ENCODE results near the gene FAM3D.

The FAM3D gene

GRCh38 chr3:58591517-58592510, 74.8 kb downstream of the FAM3D start:
- no peak for DNase-seq (ENCODE audit: low spot score)

GRCh38 chr3:58588030-58588614, 78.5 kb downstream of the FAM3D start:
- no peak for DNase-seq (ENCODE audit: low spot score)

GRCh38 chr3:58586776-58587192, 79.8 kb downstream of the FAM3D start:
- DNase-seq (ENCODE audit: low spot score): no peak

- no peak for DNase-seq (ENCODE audit: low spot score)
These were observed 80.6 kb downstream of the FAM3D start for GRCh38 chr3:58585994-58586393.

- DNase-seq (ENCODE audit: low spot score): no peak
These were observed 81.4 kb downstream of the FAM3D start for GRCh38 chr3:58585005-58585786.

GRCh38 chr3:58584690-58585004, 81.9 kb downstream of the FAM3D start:
- DNase-seq (ENCODE audit: low spot score): no peak
